HTERT RPE-1 (cell line): Measurements from ENCODE around the gene IL16.
"Not testable (repeated sequence)": the region's sequence is repeated elsewhere in the genome, so short reads cannot be mapped to it uniquely, and the experiment has no call there.

Experiments used
- in situ Hi-C: fragments of 300-500 bp; cut with MboI; formaldehyde crosslinking; loops from 4 replicates; pipeline ENCODE4 v1.14.3; 2020; ENCODE audit warnings: low sequenced_read_pairs

IL16 gene

GRCh38 chr15:81199031-81199779 is 2.5 kb downstream of the IL16 start:
- in situ Hi-C loops, result no loop called here

- in situ Hi-C loops, result no loop called here
Observed at GRCh38 chr15:81206018-81206417, 9.3 kb downstream of the IL16 start.

GRCh38 chr15:81207987-81208386 is 11.3 kb downstream of the IL16 start:
- in situ Hi-C loops, result not testable (repeated sequence)

DNA sequence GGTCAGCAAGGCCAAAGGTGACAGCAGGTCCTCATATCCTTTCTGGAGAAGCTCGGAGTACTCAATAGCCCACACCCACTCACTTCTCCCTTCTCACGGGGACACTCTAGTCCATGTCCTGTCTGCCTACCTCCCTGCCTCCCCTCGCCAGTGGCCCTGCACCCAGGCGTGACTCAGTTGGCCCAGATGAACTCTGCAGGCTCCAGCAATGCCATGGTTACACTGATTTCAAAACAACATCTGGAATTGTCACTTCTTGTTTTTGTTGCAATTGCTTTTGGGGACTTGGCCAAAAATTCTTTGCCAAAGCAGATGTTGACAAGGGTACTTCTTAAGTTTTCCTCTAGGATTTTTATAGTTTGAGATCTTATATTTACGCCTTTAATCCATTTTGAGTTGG is 13.0 kb downstream of the IL16 start:
- in situ Hi-C loops, result no loop called here

GRCh38 chr15:81211376-81211775 is 14.7 kb downstream of the IL16 start:
- in situ Hi-C loops, result no loop called here

DNA sequence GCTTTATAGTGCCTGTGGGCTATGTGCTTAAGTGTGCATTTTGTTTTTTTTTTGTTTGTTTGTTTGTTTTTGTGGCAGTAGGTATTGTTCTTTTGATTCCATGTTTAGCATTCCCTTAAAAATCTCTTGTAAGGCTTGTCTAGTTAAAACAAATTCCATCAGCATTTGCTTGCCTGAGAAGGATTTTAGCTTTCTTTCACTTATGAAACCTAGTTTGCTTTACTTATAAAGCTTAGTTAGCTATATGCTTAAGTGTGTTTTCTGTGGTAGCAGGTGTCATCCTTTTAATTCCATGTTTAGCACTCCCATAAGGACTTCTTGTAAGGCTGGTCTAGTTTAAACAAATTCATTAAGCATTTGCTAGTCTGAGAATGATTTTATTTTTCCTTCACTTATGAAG is 17.3 kb downstream of the IL16 start:
- in situ Hi-C loops, result no loop called here

DNA sequence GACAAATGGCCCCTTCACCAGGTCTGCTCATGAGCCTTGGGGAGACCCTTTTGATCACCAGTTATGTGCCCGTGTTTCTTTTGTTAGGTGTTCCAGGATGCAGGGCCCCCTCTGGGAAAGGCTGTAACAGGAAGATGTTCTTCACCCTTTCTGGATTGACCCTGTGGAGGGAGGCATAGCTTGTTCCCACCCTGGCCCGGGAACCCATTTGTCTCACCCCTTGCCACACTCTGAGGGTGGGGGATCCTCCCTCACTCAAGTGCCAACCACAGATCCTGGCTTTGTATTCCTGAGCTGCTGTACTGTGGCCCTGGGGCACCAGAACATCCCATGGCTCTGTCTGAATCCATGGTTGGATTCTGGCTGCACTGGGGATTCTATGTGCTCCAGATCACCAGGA is 18.9 kb downstream of the IL16 start:
- in situ Hi-C loops, result no loop called here

DNA sequence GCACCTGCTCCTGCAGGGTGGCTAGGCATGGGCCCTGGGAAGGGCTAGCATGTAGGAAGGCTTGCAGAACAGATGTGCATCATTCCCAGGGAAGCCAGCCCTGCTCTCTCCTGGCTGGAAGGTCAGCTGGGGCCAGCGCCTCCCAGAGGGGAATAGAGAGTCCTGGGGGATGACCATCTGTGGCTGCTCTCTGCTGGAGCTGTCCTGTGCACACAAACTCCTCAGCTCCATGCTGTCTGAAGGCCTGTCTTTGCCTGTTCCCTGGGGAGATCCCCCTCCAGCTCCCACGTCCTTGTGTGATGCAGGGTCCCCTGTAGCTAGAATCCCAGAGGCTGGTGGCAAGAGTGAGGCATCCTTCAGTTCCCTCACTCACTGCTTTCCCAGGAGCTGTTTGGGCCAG is 19.3 kb downstream of the IL16 start:
- in situ Hi-C loops, result no loop called here

- in situ Hi-C loops, result no loop called here
Observed at GRCh38 chr15:81216422-81216821, 19.7 kb downstream of the IL16 start.

DNA sequence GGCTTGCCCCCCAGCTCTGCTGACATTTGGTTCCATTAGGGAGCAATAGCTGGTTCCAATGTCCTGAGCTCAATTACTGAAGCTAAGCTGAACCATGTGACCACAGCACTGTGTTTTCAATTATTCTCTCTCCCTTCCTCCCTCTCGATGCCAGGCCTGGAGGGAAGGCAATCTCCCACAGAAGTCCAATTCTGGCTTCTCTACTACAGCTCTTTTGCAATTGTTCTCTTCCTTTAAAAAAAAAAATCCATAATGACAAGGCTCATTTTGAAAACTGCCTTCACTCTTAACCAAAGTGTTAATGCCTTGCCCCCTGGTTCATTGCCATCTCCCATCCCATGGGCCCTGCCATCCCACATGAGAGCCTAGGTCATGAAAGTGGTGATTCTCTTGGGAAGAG is 24.8 kb downstream of the IL16 start:
- in situ Hi-C loops, result no loop called here

DNA sequence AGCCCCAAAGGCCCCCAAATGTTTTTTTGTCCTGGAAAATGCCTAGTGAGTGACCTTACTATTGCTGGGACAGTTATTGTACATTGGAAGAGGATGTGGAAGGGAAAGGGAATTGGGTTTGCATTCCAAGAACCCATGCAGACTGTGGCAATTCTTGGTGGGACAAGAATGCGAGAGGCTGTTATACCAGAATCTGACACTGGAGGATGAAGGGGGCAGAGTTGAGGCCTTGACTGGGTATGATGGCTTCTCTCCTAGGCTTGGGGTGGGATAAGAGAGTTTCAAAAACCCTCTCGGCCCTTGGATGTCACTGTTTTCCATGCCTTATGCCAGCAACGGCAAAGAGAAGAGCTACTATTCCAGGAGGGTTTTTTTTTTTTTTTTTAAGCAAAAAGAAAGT is 25.3 kb downstream of the IL16 start:
- in situ Hi-C loops, result no loop called here

DNA sequence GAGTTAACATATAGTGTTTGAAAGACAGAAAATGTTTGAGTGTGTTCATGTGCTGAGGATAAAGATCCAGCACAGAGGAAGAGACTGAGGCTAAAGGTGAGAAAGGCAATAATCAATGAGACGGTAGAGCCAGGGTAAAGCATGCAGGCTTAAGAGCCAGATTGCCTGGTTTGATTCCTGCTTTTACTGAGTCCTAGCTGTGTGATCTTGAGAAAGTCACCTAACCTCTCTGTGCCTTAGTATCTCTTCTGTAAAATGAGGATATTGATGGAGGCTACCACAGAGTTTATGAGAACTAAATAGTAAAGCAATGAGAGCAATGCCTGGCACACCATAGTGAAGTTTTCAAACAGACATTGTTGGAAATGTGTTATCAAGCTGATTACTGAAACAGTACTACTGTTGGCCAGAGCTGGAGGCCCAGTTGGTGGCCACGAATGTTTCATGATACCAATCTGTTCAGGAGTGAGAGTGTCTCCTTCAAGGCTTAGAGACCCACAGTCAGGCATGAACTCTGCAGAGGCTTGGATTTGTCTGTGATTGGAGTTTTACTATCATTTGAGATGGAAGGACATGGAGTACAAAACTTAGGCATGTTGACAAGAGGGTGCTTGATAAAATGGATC is 26.8 kb downstream of the IL16 start:
- in situ Hi-C loops, result no loop called here

DNA sequence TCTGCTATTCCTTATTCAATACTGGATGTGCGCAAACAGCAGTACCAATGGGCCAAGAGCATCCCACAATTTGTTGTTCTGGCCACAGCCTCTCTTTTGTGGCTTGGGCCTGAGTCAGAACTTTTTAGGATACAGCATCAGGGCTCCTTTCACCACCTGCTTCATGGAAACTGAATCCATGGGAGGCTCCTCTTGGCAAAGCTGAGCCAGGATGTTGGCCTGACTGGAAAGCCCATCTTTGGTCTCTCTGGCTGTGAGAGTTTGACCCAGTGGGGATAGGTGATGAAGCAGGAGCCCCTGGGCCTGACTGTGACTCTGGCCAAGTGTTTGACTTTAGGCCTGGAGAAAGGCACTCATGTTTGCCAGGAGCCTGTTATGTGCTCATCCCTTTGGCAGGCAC is 27.6 kb downstream of the IL16 start:
- in situ Hi-C loops, result no loop called here

DNA sequence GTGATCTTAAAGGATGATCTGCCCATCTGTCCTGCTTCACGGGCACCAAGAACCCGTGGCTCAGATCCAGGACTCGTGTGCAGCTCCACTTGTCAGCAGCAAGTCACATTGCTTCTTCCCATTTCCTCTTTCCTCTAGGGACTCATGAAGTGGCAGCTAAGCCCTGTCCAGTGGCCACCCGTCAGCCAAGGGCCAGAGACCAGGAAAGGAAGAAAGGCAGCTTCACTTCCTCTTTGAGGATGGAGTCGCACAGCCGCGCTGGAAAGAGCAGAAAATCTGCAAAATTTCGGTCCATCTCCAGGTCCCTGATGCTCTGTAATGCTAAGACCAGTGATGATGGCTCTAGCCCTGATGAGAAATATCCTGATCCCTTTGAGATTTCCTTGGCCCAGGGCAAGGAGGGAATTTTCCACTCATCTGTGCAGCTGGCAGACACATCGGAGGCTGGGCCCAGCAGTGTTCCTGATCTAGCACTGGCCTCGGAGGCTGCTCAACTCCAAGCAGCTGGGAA is 28.5 kb downstream of the IL16 start:
- in situ Hi-C loops, result no loop called here

DNA sequence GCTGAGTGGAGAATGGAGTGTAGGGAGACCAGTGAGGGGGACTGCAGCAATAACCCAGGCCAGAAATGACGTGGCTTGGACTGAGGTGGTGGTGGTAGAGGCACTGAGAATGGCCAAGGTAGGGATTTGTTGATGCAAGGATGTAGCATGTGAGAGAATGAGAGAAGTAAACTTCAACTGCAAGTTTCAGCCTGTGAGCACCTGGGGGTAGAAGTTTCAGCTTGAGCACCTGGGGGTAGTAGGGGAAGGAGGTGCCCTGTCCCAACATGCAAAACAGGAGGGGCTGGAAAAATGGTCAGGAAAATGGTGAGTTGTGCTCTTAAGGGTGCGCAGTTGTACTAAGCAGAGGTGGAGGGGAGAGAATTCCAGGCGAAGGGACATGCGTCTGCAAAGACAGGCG is 31.0 kb downstream of the IL16 start:
- in situ Hi-C loops, result no loop called here

GRCh38 chr15:81229586-81229985 is 32.9 kb downstream of the IL16 start:
- in situ Hi-C loops, result no loop called here

DNA sequence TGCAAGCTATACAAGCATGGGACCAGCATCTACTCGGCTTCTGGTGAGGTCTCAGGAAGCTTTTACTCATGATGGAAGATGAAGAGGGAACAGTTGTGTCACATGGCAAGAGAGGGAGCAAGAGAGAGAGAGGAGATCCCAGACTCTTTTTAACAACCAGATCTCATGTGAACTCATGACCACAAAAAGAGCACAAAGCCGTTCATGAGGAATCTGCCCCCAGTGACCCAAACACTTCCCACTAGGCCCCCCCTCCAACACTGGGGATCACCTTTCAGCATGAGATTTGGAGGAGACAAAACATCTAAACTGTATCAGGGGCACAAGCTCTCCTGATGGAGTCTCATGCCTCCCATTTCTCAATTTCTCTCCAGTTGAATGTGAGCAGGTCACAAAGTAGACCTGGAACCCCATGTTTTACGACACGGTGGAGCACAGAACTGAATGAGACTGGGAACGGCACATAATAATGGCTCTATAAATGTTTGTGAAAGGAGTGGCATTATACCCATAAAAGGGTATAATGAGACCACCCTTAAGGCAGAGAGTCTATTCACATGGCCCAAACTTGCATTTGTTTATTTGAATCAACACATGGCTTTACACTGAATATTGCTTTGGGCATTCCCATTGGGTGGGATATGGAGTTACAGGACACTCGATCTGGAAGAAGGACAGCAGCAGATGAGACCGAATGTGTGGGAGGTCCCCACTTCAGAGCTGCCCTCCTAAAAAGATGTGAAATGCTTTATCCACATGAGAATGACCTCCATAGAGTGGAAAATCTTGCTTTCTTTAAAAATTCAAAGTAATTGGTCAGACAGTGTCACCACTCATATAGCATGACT is 38.8 kb downstream of the IL16 start:
- in situ Hi-C loops, result no loop called here

DNA sequence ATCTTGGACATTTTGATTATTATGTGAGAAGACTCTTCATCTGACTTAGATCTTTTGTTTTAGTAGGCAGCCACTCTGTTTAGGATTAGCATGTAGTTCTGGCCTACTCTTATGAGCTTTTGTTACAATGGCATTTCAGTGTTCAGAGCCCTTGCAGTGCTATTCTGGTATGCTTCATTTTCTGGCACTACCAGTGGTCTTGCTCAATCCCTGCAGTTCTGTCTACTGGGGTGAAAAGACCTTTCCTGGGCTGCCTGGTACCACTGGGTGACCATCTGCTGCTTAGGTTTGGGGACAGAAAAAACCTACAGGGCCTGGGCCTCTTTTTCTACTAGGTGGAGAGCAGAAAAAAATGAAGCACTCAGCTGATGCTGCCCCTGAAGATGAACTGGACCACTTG is 42.5 kb downstream of the IL16 start:
- in situ Hi-C loops, result no loop called here

GRCh38 chr15:81242778-81243177 is 46.1 kb downstream of the IL16 start:
- in situ Hi-C loops, result no loop called here

DNA sequence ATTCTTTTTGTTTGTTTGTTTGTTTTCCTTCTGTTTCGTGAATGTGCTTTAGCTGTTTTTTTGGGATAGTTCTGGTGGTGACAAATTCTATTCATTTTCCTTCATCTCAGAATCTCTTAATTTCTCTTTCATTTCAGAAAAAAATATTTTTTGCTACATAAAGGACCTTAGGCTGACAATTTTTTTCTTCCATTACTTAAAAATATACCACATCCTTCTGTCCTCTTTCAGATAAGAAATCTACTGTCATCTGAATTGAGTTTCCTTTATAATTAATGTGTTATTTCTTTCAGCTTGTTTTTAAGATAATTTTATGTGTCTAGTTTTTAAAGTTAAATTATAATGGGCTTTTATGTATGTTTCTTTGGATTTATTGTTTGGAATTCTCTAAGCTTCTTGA is 47.6 kb downstream of the IL16 start:
- in situ Hi-C loops, result no loop called here

DNA sequence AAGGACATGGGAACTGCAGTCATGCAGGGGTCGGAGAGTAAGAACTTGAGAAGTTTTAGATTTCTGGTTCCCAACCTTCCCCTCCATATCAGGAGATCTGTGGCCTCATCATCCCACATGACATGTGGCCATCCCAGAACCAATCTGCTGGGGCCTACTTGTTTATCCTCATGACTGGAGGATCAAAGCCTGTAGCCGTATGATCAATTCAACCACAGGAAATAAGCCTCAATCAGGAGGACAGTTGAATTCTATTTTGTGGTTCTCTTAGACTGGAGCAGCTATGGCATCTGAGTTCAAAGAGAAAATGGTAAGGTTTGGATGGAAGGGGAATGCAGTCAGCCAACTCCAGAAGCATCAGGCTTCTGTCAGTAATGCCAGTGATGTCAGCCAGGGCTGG is 57.2 kb downstream of the IL16 start:
- in situ Hi-C loops, result no loop called here
